DMS153 (cell line): ENCODE results near the gene GPRIN1.
"Not testable (repeated sequence)": the region's sequence is repeated elsewhere in the genome, so short reads cannot be mapped to it uniquely, and the experiment has no call there.

ENCODE experiments used
- DNase-seq: peaks from one replicate; lab custom pipeline; 2025; lab: John Stamatoyannopoulos, UW

The GPRIN1 gene

DNA sequence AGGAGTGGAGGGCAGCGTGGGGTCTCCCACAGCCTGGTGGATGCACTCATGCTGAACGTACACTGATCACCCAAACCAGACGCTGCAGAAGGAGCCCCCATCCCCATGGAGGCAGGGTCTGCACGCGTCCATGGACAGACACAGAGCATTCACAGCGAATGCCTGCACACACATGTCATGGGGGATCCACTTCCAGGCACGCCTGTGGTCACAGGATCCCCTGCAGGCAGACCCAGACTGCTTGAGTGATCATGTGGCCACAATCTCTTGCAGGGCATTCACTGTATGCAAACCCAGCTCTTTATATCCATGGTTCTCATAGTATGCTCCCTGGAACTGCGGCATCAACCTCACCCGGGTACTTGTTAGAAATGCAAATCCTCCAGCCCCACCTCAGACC, 15.0 kb upstream of the GPRIN1 start:
- no peak for DNase-seq

DNA sequence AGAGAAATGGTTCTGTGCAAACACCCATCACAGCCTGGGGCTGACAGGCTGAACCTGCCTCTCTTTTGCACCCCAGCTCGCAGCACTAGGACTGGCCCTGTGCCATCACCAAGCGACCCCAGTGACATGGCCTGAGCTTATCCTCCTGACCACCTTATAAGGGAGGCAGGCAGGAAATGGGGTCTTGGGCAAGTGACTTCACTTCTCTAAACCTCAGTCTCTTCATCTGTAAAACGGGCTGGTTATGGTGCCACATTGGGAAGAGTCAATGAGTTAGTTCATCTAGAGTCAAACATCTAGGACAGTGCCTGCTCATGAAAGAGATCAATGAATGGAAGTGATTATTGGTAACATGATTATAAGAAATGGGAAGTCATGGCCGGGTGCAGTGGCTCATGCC, 14.2 kb upstream of the GPRIN1 start:
- no peak for DNase-seq

DNA sequence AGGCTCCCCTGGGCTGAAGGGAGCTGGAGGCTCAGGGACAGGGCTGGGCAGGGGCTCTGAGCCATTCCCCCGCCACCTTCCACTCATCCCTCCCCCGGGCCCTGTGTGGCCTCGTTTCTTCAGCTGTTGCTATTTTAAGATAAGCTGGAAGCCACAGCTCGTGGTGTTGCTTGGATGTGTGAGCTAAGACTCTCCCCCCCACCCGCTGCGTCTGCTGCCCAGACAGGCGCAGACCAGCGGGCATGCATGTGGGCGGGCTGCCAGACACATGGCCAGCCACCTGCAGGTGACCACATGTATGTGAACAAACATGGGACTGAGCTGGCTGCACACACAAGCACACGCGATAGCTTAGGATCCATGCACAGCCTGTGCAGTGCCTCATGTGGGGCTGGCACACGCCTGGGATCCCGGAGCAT, 11.7 kb upstream of the GPRIN1 start:
- DNase-seq, result no peak

DNA sequence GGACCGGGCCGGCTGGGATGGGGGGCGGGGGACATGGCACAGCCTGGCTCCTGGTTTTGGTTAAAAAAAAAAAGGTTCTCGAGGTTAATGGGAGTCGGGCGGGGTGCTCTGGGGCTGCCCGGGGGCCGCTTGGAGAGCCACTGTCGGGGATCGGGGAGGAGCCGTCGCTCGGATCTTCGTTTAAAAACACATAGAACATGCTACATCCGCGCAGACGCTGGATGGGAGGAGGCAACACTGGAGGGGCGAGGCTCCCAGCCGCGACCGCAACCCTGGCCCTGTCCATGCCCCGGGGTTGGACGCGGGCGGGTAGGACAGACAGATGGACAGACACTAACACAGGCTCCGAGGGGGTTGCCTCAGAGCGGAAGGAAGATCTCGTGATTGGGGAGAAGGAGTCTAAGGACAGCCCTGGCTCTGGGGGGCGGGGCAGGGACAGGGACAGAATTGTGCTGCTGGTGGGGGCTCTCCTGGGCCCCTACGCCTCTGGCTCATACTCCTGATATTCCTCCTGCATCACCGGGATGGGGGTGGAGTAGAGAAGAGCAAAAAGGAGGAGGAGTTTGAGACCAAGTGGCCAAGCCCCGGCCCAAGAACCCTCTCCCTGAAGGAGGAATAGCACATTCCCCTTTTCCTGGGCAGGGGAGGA, 10.5 kb upstream of the GPRIN1 start:
- DNase-seq, result no peak

DNA sequence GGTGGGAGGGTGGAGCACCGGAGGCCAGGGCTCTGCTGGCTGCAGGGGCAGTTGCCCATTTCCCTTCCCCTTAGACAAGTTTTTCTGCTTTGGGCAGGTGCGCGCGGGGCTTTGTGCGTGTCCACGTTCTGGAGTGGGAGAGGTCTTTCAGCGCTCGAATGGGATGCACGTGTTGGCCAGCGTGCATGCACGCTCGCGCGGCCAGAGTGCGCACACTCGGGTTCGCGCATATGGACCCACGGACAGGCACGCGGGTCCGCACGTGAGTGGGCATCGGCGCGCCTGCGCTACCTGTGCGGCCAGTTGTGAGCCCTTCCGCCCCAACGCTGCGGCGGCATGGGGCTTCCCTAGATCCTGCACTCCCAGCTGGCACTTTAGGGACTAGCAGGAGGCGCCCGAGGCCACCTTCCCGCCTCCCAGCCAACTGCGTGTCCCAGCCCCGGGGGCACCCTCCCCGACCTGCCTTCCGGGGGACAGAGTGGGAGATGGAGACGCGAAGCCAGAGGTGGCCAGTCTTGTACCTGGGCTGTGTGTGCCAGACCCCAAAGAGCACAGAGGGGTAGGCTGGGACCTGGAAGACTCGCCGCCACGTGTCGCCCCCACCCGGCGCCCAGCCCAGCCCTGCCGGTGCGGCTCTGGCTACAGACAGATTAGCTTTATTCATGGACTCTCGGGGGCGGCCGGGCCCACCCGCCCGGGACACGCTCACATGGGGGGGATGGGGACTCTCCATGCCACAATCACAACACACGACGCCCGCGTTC, 9.8 kb upstream of the GPRIN1 start:
- no peak for DNase-seq

DNA sequence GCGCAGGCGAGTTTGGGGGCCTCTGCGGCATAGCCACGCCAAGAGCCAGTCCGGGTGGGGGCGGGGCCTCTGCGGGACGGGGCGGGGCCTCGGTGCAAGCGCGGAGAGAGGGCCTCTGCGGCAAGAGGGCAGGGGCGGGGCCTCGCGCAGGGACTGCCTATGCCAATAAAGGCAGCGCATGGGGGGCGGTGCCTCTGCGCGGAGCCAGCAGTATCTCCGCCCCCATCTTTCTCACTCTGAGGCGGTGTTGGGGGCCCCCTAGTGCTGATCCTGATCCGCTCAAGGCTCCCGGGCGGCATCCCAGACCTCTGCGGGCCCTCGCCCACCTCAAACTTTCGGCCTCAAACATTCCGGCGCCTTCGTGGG, 9.2 kb upstream of the GPRIN1 start:
- no peak for DNase-seq

DNA sequence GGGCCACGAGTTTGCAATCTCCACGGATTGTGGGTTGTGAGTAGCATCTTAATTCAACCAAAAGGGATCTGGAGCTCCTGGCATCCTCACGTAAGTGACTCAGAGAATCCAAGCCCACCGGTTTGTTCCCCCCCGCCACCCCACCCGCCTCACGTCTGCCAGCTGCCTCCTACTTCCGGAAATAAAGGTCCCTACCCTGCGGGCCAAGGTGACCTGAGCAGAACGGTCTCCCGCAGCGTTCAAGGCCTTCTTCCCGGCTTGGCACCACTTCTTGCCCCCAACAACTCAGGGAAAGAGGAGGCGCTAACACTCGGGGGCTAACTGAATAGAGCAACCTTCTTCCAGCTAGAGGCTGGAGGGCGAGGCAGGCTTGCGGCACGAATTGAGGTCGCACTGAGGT, 8.8 kb upstream of the GPRIN1 start:
- no peak for DNase-seq

DNA sequence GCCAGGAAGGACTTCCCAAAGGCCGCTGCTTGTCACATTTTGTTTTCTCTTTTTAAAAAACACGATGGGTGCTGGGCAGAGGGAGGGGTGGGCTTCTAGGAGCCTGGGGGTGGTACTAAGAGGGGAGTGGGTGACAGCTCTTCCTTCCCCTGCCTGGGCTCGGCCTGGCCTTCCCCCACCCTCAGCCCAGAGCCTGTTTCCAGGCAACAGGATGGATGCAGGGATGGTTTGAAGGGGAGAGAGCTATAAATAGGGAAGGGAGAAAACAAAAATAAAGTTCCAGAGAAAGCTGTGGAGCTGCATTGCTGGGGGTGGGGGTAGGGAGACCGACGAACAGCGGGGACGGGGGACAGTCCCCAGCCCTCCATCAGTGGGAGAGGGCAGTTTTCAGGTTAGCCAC, 6.6 kb upstream of the GPRIN1 start:
- no peak for DNase-seq

DNA sequence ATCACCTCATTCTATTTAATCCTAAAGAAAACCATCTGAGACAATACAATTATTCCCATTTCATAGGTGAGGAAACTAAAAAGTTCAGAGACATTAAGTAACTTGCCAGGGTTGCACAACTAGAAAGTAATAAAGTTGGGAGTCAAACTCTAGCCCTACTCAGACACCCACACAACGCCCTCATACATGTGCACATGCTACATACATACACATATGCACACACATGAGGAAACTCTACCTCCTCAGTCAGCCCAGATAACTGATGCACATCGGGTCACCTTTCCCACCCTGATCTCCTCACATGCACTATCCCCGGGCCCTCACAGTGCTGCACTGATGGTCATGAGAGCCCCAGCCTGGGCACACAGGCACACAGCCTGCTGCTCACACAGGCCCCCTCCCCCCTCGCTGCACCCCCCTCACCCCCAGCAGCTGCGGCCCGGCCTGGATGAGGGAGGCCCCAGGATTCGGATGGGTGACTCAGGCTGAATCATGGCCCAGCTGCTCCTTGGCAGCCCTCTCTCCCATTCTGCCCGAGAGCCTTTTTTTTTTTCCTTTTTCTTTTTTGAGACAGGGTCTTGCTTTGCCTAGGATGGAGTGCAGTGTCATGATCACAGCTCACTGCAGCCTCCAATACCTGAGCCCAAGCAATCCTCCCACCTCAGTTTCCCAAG, 5.0 kb upstream of the GPRIN1 start:
- no peak for DNase-seq

DNA sequence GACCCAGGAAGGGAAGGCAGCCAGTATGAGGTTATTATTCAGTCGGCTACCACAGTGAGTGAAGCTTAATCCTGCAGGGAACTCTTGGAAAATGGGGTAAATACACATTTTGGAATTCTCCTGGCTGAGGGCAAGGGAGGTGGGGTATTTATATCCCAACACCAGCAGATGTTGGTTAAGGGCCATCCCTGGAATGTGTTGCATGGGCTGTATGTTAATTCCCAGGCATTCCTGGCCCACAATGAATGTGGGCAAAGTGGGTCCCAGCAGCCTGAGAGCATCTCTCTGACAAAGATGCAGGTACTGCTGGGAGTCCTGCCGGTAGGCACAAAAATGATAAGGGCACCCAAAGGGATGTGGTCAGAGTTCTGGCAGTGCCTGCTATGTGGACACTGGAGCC, 2.9 kb upstream of the GPRIN1 start:
- no peak for DNase-seq

DNA sequence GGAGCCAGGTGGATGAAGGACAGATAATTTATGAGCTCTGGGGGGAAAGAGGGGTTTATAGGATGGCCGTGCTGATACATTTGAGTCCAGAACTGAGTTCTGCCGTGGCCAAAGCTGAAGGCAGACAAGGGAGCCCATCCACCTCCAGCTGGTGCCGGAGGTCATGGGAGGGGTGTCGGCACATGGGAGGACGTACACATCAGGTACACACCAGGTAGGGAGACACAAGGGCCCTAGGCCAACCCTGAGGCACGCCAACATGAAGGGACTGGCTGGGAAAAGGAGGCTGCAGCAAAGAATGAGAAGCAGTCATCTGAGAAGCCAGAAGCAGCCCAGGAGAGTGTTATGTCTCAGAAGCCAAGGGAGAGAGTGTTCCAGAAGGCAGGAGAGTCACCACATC, 2.1 kb upstream of the GPRIN1 start:
- DNase-seq, result no peak

DNA sequence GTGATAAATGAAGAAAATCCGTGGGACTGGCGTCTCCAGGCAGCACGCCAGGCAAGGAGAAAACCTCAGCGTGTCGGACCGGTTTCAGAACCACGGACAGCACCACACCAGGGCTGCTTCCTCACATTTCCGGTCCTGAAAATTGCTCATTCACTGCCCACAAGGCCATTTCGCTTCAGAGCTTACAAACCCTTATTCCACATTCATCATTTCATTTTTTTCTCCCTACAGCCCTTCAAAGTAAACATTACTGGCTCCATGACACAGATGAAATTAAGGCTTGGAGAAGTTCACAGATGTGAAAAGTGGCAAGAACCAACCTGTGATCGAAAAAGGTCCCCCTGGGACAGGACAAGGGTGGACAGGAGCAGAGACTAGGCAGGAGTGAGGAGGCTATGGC, 1.5 kb upstream of the GPRIN1 start:
- DNase-seq, result no peak

DNA sequence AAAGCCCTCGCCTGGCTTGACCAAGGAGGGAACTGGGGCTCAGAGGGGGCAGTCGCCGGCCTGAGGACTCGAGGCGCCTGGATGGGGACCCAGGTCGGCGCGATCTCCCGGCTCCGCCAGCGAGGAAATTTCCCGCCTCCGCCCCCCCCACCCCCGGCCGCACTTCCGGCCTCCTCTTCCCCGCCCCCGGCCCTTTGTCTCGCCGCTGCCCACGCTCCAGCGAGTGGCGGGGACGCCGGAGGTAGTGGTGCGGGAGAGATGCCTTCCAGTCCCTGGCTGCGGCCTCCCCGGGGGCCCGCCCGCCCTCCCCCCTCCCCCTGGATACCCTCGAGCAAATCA, 448 bp upstream of the GPRIN1 start:
- no peak for DNase-seq

DNA sequence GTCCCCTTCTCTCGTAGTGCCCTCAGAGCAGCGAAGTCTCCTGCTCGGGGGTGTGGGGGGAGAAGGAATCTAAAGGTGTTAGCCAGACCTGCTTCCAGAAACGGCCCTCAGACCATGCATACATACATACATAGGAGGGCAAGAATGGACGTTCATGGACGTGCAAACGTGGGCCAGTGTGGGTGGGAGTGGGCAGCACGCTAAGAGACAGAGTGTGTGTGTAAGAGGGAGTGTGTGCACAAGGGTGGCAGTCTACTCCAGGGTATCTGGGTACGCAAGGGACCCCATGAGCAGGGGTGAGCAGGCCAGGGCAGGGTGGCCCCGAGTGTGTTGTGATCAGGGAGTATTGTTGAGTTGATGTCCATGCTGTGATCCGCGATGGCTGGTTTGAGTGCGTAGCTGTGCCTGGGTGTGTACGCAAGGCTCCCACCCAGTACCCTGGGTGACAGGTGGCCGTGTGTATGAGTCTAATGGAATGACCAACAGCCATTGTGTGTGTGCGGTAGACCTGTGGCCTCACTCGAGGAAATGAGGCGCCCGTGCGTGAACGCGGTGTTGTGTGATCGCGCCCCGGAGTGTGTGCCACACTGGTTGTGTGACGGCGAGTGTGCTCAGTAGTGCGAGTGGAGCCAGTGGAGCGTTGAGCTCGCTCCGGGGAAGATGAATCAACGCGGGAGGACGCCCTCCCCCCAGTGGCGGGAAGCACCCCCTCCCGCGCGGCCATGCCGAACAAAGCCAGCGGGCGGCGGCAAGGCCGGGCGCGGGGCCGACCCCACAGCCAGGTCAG, 826 bp downstream of the GPRIN1 start:
- DNase-seq, result no peak

DNA sequence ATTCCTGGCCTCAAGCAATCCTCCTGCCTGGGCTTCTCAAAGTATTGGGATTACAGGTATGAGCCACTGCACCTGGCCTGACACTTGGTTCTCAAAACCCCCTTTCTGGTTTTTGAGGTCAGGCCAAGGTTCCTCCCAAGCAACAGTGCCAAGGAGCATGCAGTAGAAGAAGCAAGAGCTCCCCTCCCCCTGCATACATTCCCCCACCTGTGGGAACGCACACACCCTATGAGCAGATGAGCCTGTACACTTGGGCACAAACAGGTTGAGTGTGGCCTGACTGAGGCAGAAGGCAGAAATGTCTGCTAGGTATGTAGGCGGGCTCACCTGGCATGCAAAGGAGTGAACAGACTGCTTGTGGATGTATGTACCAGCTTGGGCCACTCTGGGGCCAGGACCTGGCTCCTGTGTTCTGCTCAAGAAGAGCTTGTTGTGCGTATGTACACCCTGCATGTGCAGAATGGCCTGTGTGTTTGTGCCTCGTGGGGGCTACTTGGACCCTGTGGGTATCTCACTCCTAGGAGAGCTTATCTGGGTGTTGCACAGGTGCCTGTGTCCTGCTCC, 1.7 kb downstream of the GPRIN1 start:
- DNase-seq, result no peak

DNA sequence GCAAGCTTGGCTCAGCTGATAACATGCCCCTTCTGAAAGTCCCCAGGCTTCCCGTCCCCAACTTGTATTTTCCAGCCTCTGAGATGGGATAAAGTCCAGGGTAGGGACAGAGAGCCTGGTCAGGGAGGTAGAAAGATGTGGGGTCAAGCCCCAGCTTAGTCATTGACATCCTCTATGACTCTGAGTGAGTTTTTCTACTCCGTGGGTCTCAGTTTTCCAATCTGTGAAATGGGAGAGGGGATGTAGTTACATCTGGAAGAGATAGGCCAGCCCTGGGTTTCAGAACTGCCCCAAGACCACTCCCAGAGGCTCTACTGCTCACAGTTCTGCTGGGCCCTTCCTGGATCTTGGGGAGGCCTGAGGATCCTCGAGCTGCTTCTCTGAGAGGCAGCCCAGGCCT, 3.1 kb downstream of the GPRIN1 start:
- DNase-seq, result no peak

DNA sequence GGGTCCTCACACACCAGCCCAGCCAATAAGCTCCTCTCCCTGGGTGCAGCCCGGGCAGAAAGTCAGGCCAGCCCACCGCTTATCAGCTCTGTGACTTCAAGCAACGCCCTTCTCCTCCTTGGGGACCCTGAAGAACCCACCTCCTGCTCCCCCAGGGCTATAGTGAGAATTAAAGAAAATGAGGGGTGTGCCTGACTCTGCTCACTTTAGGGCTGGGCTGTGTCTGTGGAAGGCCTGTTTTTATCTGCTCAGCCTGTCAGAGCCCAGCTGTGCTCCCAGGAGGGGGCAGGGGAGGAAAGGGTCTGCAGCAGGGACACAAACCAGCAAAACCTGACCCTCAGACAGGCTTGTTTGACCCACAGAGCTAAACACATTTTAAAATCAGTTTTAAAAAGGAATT, 3.9 kb downstream of the GPRIN1 start:
- no peak for DNase-seq

DNA sequence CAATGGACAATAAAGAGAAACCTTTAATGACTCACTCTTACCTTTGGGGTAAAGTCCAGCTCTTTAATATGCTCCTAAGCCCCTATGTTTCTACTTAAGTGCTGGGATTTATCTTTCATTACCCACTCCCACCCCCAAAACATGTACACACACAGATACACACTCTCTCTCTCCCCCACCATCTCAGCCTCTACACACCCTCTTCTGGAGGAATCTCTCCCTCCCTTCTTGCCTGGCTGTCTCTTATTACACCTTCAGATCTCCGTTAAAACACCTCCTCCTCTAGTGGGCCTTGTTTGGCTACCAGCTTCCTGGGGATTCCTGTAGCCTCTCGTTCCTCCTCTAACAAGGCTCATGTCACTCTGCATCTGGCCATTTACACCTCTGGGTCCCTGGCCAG, 6.9 kb downstream of the GPRIN1 start:
- DNase-seq, result no peak

DNA sequence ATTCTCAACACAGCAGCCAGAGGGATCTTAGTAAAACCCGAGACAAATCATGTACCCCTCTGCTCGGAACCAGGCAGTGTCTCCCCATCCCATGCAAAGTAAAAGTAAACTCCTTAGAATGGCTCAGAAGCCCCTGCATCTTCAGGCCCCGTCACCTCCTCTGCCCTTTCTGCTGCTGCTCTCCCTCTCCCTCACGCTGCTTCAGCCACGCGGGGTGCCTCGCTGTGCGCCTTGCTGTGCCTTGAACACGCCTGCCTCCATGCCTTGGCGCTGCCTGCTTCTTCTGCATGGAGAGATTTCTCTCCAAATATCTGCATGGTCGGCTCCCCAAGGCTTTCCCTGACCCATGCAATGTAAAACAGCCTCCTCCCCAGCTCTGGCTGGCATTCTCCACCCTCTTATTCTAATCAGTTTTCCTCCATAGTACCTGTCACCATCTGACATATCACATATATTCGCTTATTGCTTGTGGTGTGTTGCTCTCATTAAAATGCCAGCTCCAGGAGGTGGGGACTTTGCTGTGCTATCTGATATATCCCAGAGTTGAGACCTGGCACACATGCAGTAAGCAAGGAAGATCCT, 8.0 kb downstream of the GPRIN1 start:
- no peak for DNase-seq

DNA sequence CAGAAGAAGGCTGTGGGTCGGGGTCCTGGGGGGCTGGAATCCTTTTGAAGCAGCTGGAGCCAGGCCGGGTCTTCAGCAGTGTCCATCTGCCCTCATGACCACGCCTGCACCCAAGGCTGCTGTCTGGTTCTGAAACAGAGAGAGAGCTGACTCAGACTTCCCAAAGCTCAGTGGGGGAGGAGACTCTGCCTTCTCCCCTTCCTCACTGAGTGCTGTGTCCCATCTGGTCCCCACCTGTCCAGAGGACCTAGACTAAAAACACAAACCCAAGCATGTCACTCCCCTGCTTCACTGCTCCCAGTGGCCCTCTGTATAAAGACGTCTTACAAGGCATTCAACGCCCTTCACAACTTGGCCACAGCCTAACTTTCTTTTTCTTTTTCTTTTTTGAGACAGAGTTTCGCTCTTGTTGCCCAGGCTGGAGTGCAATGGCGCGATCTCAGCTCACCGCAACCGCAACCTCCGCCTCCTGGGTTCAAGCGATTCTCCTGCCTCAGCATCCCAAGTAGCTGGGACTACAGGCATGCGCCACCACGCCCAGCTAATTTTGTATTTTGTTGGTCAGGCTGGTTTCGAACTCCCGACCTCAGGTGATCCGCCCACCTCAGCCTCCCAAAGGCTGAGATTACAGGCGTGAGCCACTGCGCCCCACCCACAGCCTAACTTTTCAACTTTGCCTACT, 10.1 kb downstream of the GPRIN1 start:
- not testable (repeated sequence) for DNase-seq
